Breast epithelium (tissue), 4 donors: ENCODE measurements around the gene NRBF2. TPM values are rescaled to one million over a fixed set of nuclear protein-coding genes. Genes with fewer than 3 reads are reported as not detected.

Experiments
- DNase-seq, 2 donors: peaks; one replicate each; pipeline ENCODE4 v3.0.0-alpha.2; 2019; ENCODE audit warnings: low spot score in 2 of 2
- H3K27ac ChIP-seq, 2 donors: fragments of 200-600 bp; sonication (generic) in 1 of 2; one replicate each; pipeline ENCODE4 v1.5.1; 2016 to 2019; ENCODE audit warnings: mild to moderate bottlenecking in 1 of 2
- H3K27me3 ChIP-seq, 2 donors: fragments of 200-600 bp; sonication (generic) in 1 of 2; one replicate each; pipeline versions ENCODE4 v1.5.1 to v1.6.0; 2017 to 2019; ENCODE audit warnings: control low read depth in 1 of 2, mild to moderate bottlenecking in 1 of 2
- H3K36me3 ChIP-seq: fragments of 200-600 bp; one replicate; pipeline ENCODE4 v1.5.1; 2019
- H3K4me1 ChIP-seq, 2 donors: fragments of 200-600 bp; sonication (generic); one replicate each; pipeline ENCODE4 v1.5.1; 2016 to 2019; ENCODE audit warnings: control low read depth in 1 of 2
- H3K4me3 ChIP-seq, 3 donors: fragments of 200-600 bp; sonication (generic); 1 replicate in 2 of 3; 2 replicates in 1 of 3; pipeline ENCODE4 v1.5.1; 2016 to 2019; ENCODE audit warnings: mild to moderate bottlenecking in 3 of 3, moderate library complexity in 2 of 3
- H3K9me3 ChIP-seq, 2 donors: fragments of 200-600 bp; sonication (generic) in 1 of 2; one replicate each; pipeline ENCODE4 v1.5.1; 2016 to 2019; ENCODE audit warnings: control low read depth in 1 of 2
- CTCF ChIP-seq, 3 donors: fragments of 450-650 bp; IDR thresholded peaks; one replicate each; pipeline ENCODE4 v1.5.1; 2016 to 2017; ENCODE audit warnings: antibody characterized with exemption in 3 of 3, mild to moderate bottlenecking in 3 of 3, moderate library complexity in 3 of 3
- POLR2A ChIP-seq: fragments of 450-650 bp; IDR thresholded peaks from one replicate; pipeline ENCODE4 v1.6.1; 2016; ENCODE audit warnings: antibody characterized with exemption, mild to moderate bottlenecking, moderate library complexity
- POLR2AphosphoS5 ChIP-seq, 3 donors: sonication (generic); formaldehyde crosslinking; IDR thresholded peaks; one replicate each; pipeline ENCODE4 v1.6.1; 2017; ENCODE audit warnings: antibody characterized with exemption in 3 of 3
- intact Hi-C: fragments of 100-400 bp; cut with DNase I; formaldehyde crosslinking; loops from one replicate; pipeline ENCODE4 v1.15.1; 2023; ENCODE audit warnings: low total_unique reads
- total RNA-seq, 3 donors: library from RNA; depleted of rRNA; stranded (reverse); fragments of >200 nt; gene quantifications; one replicate each; pipeline ENCODE4 v1.1.0, GENCODE V29; 2016

NRBF2 gene
- total RNA-seq, 3 donors from 2014 or later: 14.7 to 28.5 (median 17.0) TPM

- no peaks in the 10 kb centered on the region for H3K36me3 ChIP-seq
- H3K27ac ChIP-seq: peak overlapping the region; percentile 98 to 99
- intact Hi-C loops: no loop called here
- H3K4me3 ChIP-seq: peak overlapping the region; percentile 92 to 100 (median 96)
- DNase-seq: no peak
- no peak for TF ChIP-seq CTCF (IDR thresholded peaks at IDR 0.05)
- no peak for TF ChIP-seq POLR2AphosphoS5 (IDR thresholded peaks at IDR 0.05)
- no peak for TF ChIP-seq POLR2A
- no peaks in the 10 kb centered on the region for H3K9me3 ChIP-seq
- H3K4me1 ChIP-seq: peaks cover 0 to 7% of the 10 kb centered on the region in 2 donors
- H3K27me3 ChIP-seq: no peaks in the 10 kb centered on the region
Measured at GRCh38 chr10:63132651-63133055, 475 bp upstream of the NRBF2 start.

GRCh38 chr10:63133821-63134557 is 861 bp downstream of the NRBF2 start:
- TF ChIP-seq POLR2AphosphoS5 (IDR thresholded peaks at IDR 0.05) (no peak), POLR2A (no peak), CTCF (IDR thresholded peaks at IDR 0.05) (no peak)
- intact Hi-C loops: no loop called here

DNA sequence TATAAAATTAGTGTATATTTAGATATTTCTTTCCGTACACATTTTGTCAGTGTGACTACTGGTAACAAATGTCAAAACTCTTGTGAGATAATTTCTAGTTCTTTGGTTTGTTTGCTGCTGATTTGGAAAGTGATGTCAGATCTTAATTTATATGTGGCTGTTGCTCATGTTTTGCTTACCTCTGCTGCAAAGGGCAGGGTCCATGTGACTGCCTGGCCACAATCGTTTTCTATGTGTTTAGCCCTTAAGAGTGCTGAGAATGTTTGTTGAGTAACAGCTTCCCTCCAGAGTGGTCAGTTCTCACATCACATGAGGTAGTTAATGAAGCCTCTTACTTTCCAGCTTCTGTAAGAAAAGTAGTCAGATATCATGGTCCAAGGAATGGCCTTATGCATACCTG is 4.2 kb downstream of the NRBF2 start:
- no peak for DNase-seq
- intact Hi-C loops: no loop called here
- Histone ChIP-seq H3K4me3 (no peak overlapping the region), H3K27me3 (no peaks in the 10 kb centered on the region), H3K4me1 (peaks cover 0 to 7% of the 10 kb centered on the region in 2 donors), H3K36me3 (no peaks in the 10 kb centered on the region), H3K27ac (no peak overlapping the region), H3K9me3 (no peaks in the 10 kb centered on the region)
- TF ChIP-seq CTCF (IDR thresholded peaks at IDR 0.05) (no peak), POLR2A (no peak), POLR2AphosphoS5 (IDR thresholded peaks at IDR 0.05) (no peak)

More at GRCh38 chr10:63133821-63134557, 861 bp downstream of the NRBF2 start:
- no peak for DNase-seq
- H3K4me1 ChIP-seq: peaks cover 0 to 7% of the 10 kb centered on the region in 2 donors
- peak overlapping the region; percentile 98 to 99 for H3K27ac ChIP-seq
- no peaks in the 10 kb centered on the region for H3K36me3 ChIP-seq
- no peaks in the 10 kb centered on the region for H3K27me3 ChIP-seq
- peak overlapping the region; percentile 92 to 100 (median 96) for H3K4me3 ChIP-seq
- no peaks in the 10 kb centered on the region for H3K9me3 ChIP-seq

DNA sequence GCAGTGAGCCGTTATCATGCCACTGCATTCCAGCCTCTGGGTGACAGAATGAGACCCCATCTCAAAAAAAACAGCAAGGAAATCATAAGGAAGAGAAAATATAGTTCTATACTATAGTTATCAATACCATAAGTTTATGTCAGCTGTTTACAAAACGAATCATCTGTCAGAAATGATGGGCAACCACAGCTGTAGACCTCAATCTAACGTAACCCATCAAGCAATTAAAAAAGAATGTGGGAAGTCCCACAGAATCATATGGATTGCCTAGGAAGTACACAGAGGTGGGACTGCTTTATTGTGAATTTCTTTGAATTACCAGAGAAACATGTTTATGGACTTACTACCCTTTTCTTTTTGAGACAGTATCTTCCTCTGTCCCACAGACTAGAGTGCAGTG is 6.9 kb downstream of the NRBF2 start:
- no peak for DNase-seq
- intact Hi-C loops: no loop called here
- no peaks in the 10 kb centered on the region for H3K9me3 ChIP-seq
- H3K27ac ChIP-seq: no peak overlapping the region
- peaks cover 0 to 2% of the 10 kb centered on the region in 2 donors for H3K4me1 ChIP-seq
- no peaks in the 10 kb centered on the region for H3K36me3 ChIP-seq
- no peaks in the 10 kb centered on the region for H3K27me3 ChIP-seq
- H3K4me3 ChIP-seq: no peak overlapping the region
- TF ChIP-seq POLR2AphosphoS5 (IDR thresholded peaks at IDR 0.05) (no peak), POLR2A (no peak), CTCF (IDR thresholded peaks at IDR 0.05) (no peak)

- intact Hi-C loops: no loop called here
- Histone ChIP-seq H3K4me1 (no peaks in the 10 kb centered on the region), H3K9me3 (no peaks in the 10 kb centered on the region), H3K36me3 (no peaks in the 10 kb centered on the region), H3K4me3 (no peak overlapping the region), H3K27me3 (no peaks in the 10 kb centered on the region), H3K27ac (no peak overlapping the region)
- DNase-seq: no peak
- no peak for TF ChIP-seq POLR2A
- no peak for TF ChIP-seq CTCF (IDR thresholded peaks at IDR 0.05)
- TF ChIP-seq POLR2AphosphoS5 (IDR thresholded peaks at IDR 0.05): no peak
Measured at GRCh38 chr10:63142136-63142535, 9.0 kb downstream of the NRBF2 start.
